HG02759 (cell line): ENCODE measurements around the gene KLHL21.
A peak's percentile ranks its signal among the peaks of the same experiment; 100 is the strongest.
"Not testable (repeated sequence)": the region's sequence is repeated elsewhere in the genome, so short reads cannot be mapped to it uniquely, and the experiment has no call there.

Experiments used
- ATAC-seq: cut with Tn5 transposase; IDR thresholded peaks from one replicate; pipeline ENCODE4 v1.9.1; 2021; ENCODE audit warnings: mild to moderate bottlenecking, moderate library complexity; ENCODE audit not compliant: unreplicated experiment

KLHL21 gene

GRCh38 chr1:6602669-6603237 lies at the start of gene KLHL21:
KLHL21 (minus strand) TSS chr1:6602869; CDS start chr1:6602817, 52 bp downstream.
- peak; percentile 66 for ATAC-seq

GRCh38 chr1:6651909-6652308 lies 49.2 kb upstream of the KLHL21 start:
- ATAC-seq = no peak

GRCh38 chr1:6648556-6648955 lies 45.9 kb upstream of the KLHL21 start:
- ATAC-seq = no peak

GRCh38 chr1:6646499-6647148 lies 44.0 kb upstream of the KLHL21 start:
- ATAC-seq = no peak

- no peak for ATAC-seq
Measured at GRCh38 chr1:6645018-6645417, 42.3 kb upstream of the KLHL21 start.

- ATAC-seq = not testable (repeated sequence)
Measured at GRCh38 chr1:6640867-6641266, 38.2 kb upstream of the KLHL21 start.

GRCh38 chr1:6638226-6638625 lies 35.6 kb upstream of the KLHL21 start:
- ATAC-seq = no peak

- ATAC-seq = no peak
Measured at GRCh38 chr1:6637770-6638169, 35.1 kb upstream of the KLHL21 start.

GRCh38 chr1:6636778-6637177 lies 34.1 kb upstream of the KLHL21 start:
- not testable (repeated sequence) for ATAC-seq

- ATAC-seq = no peak
Measured at GRCh38 chr1:6635910-6636760, 33.5 kb upstream of the KLHL21 start.

GRCh38 chr1:6635161-6635909 lies 32.7 kb upstream of the KLHL21 start:
- ATAC-seq = no peak

GRCh38 chr1:6634371-6635052 lies 31.8 kb upstream of the KLHL21 start:
- ATAC-seq = no peak

- ATAC-seq = no peak
Measured at GRCh38 chr1:6632588-6633514, 30.2 kb upstream of the KLHL21 start.

GRCh38 chr1:6631058-6631457 lies 28.4 kb upstream of the KLHL21 start:
- no peak for ATAC-seq

- no peak for ATAC-seq
Measured at GRCh38 chr1:6630027-6630426, 27.4 kb upstream of the KLHL21 start.

GRCh38 chr1:6628971-6629479 lies 26.4 kb upstream of the KLHL21 start:
- no peak for ATAC-seq

GRCh38 chr1:6627841-6628545 lies 25.3 kb upstream of the KLHL21 start:
- no peak for ATAC-seq

GRCh38 chr1:6627031-6627430 lies 24.4 kb upstream of the KLHL21 start:
- ATAC-seq = no peak
